ENCODE data around the gene GAL.

DNA sequence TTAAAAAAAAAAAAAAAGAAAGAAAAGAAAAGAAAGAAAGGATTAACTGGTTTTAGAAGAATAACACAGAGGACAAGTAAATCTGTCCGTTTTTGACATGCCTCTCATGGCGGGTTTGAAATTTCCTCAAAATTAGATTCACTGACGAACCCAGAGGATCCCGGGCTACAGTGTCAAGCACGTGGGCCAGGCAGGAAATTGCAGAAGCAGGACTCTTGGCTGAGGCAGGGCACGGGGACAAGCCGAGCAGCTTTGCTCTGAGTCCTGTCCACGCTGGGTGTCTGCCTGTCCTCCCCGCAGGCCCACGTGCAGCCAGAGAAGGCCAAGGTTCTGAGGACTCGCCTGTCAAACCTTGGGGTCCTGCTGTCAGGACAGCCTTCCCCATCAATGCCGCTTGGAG lies 24.7 kb downstream of the GAL start:
- TF ChIP-seq, protein P1, sequence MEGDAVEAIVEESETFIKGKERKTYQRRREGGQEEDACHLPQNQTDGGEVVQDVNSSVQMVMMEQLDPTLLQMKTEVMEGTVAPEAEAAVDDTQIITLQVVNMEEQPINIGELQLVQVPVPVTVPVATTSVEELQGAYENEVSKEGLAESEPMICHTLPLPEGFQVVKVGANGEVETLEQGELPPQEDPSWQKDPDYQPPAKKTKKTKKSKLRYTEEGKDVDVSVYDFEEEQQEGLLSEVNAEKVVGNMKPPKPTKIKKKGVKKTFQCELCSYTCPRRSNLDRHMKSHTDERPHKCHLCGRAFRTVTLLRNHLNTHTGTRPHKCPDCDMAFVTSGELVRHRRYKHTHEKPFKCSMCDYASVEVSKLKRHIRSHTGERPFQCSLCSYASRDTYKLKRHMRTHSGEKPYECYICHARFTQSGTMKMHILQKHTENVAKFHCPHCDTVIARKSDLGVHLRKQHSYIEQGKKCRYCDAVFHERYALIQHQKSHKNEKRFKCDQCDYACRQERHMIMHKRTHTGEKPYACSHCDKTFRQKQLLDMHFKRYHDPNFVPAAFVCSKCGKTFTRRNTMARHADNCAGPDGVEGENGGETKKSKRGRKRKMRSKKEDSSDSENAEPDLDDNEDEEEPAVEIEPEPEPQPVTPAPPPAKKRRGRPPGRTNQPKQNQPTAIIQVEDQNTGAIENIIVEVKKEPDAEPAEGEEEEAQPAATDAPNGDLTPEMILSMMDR (IDR thresholded peaks at IDR 0.05) = no peak
- no peak for TF ChIP-seq POLR2A (IDR thresholded peaks at IDR 0.05)

Measured in Peyer's patch (tissue), 4 donors.